ENCODE data around the gene LRRC56.
"Not testable (repeated sequence)": the region's sequence is repeated elsewhere in the genome, so short reads cannot be mapped to it uniquely, and the experiment has no call there.

LRRC56 gene

DNA sequence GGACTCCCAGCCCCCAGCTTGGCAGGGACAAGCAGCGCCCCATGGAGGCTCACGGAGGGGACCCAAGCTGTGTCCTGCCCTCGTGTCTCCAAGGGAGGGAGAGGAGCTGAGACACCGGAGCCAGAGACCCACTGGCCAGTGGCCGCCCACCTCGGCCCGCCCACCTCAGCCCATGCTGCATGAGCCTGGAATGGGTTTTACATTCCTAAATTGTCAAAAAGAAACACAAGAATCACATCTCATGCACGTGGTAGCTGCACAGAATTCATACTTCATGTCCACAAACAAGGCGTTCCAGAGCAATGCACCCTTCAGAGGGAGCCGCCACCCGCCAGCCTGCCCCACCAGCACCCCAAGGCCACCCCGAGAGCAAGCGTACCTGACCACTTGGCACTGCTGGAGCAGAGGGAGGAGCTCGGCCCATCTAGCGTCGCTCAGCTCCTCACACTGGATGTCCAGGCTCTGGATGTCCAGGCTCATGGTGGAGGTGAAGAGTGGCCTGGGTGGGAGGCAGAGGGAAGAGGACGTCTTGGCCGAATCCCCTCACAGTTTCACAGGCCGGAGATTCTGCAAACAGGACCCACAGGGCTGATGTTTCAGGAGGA lies 35.5 kb upstream of the LRRC56 start:
- DNase-seq (ENCODE audit: low read depth in 2 of 2), result no peak

- DNase-seq (ENCODE audit: low read depth in 2 of 2), result no peak
These were observed 34.8 kb upstream of the LRRC56 start for GRCh38 chr11:502288-503178.

- no peak for DNase-seq (ENCODE audit: low read depth in 2 of 2)
These were observed 33.9 kb upstream of the LRRC56 start for GRCh38 chr11:503179-503981.

- DNase-seq (ENCODE audit: low read depth in 2 of 2), result no peak
These were observed 33.0 kb upstream of the LRRC56 start for GRCh38 chr11:504053-504993.

GRCh38 chr11:504994-505344 lies 32.4 kb upstream of the LRRC56 start:
- no peak for DNase-seq (ENCODE audit: low read depth in 2 of 2)

DNA sequence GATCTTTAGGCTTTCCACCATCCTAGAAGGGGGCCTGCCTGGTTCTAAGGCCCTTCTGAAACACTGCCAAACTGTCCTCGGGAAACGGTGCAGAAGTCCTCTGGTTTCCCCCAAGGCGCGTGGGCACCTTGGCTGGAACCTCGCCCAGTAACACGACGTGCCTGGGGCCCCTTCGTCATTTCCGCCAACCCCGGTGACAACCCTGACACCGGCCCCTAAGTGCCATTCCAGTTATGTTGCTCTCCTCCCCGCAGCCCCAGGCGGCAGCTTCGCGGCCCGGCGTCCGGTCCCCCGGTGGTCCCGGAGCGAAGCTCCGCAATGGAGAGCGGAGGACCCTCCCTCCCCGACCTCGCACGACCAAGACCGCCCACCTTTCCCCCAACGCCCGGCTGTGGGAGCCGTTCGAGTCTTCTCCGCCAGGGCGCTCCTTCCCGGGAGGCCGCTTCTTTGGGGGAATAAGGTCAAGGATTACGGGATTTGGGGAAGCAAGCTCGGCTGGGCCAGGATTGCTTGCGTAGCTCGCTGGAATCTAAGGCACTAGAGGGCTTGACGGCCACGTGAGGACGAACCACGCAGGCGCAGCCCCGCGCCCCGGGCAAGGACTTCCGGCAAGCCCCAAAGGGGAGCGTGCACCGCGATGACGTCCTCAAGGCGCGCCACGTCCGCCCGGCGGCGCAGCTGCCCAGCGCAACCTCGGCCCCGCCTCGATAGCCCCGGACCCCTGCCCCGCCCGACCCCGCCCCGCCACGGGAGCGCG lies 30.9 kb upstream of the LRRC56 start:
- peak; percentile 94 to 96 for DNase-seq (ENCODE audit: low read depth in 2 of 2)

GRCh38 chr11:506995-507726 lies 30.2 kb upstream of the LRRC56 start, which contains the start of gene RNH1:
Gene RNH1, minus strand, starts transcription at chr11:507242. Its CDS starts 5,080 bp downstream, at chr11:502162.
- peak; percentile 98 to 100 for DNase-seq (ENCODE audit: low read depth in 2 of 2)

DNA sequence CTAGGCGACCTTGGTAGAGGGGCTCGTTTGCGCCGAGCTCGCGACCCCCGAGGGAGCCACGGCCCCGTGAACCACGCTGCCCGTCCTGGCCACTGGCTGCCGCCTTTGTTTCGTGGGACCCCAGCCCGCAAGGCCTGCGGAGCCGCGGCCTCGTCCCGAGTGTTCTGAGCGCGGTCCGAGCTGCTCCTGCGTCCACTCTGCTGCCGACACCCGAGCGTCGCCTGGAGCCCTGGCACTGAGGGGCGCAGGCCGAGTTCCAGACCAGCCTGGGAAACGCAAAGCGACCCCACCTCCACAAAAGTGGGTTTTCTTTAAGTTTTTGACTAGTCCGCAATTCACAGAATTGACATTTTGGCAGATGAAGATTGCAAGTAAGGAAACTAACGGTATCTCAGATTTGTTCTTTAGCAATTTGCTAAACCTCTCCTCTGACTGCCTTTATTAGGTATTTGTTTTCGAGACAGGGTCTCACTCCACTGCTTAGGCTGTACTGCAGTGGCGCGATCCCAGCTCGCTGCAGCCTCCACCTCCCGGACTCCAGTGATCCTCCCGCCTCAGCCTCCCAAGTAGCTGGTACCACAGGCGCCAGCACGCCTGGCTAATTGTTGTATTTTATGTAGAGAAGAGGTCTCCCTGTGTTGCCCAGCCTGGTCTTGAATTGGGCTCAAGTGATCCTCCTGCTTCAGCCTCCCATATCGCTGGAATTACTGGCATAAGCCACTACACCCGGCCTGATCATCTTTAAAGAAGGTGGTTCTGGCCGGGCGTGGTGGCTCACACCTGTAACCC lies 29.4 kb upstream of the LRRC56 start:
- DNase-seq (ENCODE audit: low read depth in 2 of 2), result no peak

DNA sequence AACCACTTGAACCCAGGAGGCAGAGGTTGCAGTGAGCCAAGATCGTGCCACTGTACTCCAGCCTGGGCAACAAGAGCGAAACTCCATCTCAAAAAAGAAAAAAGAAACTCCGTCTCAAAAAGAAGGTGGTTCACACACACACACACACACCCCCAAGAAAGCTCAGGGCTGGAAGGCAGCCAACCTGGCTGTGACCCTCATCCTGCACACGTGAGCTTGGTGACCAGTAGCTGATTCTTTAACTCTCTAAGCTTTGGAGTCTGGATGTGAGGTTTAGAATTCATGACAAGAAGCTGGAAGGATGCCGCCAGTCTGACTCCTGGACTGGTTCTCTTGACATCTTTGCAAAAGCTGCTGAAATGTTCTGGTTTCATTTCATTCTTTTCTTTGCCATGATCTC lies 28.4 kb upstream of the LRRC56 start:
- DNase-seq (ENCODE audit: low read depth in 2 of 2), result no peak

GRCh38 chr11:512761-513595 lies 24.3 kb upstream of the LRRC56 start:
- DNase-seq (ENCODE audit: low read depth in 2 of 2), result no peak

DNA sequence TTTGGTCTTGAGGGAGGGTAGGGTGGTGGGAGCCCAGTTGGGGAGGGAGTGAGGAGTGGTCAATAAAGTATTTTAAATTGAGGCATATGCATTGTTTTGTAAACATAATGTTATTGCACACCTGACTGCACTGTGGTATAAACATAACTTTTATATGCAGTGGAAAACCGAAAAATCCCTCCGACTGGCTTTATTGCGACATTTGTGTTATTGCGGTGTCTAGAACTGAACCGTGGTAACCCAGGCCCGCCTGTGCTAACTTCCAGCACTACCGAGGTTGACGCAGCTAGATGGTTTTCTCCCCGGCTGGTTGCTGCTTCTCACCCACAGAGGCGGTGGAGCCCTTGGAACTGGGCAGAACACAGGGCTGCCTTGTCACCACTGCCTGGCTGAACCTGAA lies 22.7 kb upstream of the LRRC56 start:
- no peak for DNase-seq (ENCODE audit: low read depth in 2 of 2)

GRCh38 chr11:515131-515530 lies 22.2 kb upstream of the LRRC56 start:
- DNase-seq (ENCODE audit: low read depth in 2 of 2), result no peak

DNA sequence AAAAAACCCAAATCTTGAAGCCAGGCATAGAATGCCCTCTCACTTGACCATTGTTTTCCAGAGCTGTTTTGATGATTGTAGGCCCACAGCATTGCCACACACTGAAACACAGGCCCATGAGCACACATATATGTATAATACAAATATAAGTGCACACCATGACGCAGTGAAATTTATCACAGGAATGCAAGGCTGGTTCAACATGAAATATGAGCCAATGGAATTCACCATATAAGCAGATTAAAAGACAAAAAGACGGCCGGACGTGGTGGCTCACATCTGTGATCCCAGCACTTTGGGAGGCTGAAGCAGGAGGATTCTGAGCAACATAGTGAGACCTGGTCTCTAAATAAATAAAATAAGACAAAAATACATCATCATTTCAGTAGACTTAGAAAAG lies 20.9 kb upstream of the LRRC56 start:
- no peak for DNase-seq (ENCODE audit: low read depth in 2 of 2)

DNA sequence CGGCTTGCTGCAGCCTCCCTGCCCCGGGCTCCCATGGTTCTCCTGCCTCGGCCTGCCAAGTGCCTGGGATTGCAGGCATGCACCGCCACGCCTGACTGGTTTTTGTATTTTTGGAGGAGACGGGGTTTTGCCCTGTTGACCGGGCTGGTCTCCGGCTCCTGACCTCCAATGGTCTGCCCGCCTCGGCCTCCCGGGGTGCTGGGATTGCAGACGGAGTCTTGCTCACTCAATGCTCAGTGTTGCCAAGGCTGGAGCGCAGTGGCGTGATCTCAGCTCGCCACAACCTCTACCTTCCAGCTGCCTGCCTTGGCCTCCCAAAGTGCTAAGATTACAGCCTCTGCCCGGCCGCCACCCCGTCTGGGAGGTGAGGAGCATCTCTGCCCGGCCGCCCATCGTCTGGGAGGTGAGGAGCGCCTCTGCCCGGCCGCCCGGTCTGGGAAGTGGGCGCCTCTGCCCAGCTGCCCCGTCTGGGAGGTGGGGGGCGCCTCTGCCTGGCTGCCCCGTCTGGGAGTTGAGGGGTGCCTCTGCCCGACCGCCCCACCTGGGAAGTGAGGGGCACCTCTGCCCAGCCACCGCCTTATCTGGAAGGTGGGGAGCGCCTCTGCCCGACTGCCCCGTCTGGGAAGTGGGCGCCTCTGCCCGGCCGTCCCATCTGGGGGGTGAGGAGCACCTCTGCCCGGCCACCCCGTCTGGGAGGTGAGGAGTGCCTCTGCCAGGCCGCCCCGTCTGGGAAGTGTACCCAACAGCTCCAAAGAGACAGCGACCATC lies 20.2 kb upstream of the LRRC56 start:
- DNase-seq (ENCODE audit: low read depth in 2 of 2), result not testable (repeated sequence)

DNA sequence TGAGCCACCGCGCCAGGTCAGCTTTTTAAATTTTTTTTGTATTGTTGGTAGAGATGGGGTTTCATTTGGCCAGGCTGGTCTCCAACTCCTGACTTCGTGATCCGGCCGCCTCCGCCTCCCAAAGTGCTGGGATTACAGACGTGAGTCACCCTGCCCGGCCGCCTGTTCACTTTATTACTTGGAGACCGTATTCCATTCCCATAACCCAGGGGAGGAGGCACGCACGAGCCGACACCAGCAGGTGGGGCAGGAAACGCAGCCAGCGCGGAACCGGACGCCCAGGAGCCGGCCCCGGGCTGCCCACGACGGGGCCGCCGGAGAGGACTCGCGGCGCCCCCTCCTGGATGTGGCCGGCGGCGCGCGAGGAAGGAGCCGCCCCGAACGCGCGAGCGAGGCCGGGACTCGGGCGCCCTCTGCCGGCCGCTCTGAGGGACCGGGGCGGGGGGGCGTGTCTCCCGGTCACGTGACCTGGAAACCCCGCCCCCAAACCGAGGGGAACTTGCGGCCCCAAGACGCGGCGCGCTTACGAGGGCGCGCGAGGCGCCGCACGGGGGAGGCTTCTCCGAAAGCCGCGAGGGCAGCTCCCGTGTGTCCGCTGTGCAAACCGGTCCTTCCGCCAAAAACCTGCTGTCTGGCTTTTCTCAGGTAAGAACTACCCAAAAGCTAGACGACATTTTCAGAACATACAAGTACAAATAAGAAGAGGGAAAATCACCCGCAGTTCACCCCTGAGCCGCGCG lies 18.7 kb upstream of the LRRC56 start:
- peak; percentile 81 to 85 for DNase-seq (ENCODE audit: low read depth in 2 of 2)

GRCh38 chr11:520428-521176 lies 16.7 kb upstream of the LRRC56 start:
- DNase-seq (ENCODE audit: low read depth in 2 of 2), result no peak

Data from stimulated activated CD8-positive, alpha-beta memory T cell treated with anti-CD3 and anti-CD28 coated beads, Interleukin-2, amount 100 ng/mL, for 1 hour (primary cell).